HuH-7 (cell line): ENCODE results near the gene GPHA2.

Experiments used
- DNase-seq: peaks from one replicate; pipeline ENCODE4 v3.0.0; 2011; ENCODE audit warnings: low spot score

Gene GPHA2

GRCh38 chr11:64910451-64911093, 25.1 kb downstream of the GPHA2 start:
- DNase-seq = no peak

- no peak for DNase-seq
These were observed 25.9 kb downstream of the GPHA2 start for GRCh38 chr11:64909653-64910343.

- no peak for DNase-seq
These were observed 26.9 kb downstream of the GPHA2 start for GRCh38 chr11:64908766-64909165.

GRCh38 chr11:64906314-64906635, 29.4 kb downstream of the GPHA2 start:
- DNase-seq = no peak

DNA sequence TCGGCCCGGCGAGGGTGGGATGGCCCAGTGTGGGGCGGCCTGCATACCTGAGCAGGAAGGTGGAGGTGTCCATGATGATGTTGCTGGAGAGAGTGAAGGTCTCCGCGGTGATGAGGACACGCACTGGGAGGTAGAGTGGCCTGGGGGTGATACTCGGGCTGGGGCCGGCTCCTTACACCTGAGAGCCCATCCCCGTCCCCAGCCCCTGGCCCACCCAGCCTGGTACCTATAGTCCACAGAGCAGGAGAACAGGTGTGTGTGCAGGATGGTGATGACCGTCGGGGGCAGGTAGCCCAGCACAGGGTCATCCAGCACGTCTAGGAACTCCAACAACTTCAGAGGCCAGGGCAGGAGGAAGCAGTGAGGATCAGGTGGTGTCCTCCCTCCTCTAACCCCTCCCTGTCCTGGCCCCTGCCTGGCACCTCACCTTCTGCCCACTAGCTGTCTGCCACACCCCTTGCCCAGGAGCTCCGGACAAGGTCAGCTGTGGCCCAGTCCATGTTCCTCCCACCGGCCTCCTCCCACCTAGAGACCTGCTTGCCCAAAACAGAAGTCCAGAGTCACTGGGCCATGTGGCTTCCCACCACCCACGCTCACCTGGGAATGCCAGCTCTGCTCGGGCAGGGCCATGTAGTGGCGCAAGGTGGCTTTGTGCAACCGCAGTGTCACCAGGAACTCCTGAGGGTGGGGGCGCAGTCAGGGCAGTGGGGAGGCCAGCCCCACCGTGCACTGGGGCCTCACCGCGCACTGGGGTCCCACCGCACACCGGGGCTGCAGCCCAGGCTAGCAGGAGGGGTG, 30.0 kb downstream of the GPHA2 start:
- no peak for DNase-seq

- DNase-seq = no peak
These were observed 32.3 kb downstream of the GPHA2 start for GRCh38 chr11:64903291-64903833.

- no peak for DNase-seq
These were observed 33.4 kb downstream of the GPHA2 start for GRCh38 chr11:64902102-64902900.

DNA sequence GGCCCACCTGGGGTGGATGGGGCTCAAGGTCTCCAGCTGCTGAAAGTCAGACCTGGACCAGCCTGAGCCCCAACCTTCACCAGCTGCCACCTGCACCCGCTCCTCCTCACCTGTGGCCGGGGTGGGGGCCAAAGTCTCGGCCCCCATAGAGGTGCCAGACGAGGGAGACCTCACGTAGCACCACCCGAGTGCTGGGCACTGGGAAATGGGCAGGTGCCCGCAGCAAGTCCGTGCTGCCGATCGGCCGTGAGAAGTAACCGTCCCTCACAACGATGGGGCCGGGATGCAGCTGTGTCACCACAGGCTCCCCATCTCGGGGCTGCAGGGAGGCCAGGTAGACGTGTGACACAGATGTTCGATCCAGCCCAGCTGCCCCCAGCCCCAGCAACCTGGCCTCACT, 34.9 kb downstream of the GPHA2 start:
- no peak for DNase-seq

GRCh38 chr11:64900263-64900678, 35.4 kb downstream of the GPHA2 start:
- DNase-seq = no peak

GRCh38 chr11:64898541-64898940, 37.2 kb downstream of the GPHA2 start:
- DNase-seq = no peak

GRCh38 chr11:64898076-64898445, 37.6 kb downstream of the GPHA2 start:
- no peak for DNase-seq

DNA sequence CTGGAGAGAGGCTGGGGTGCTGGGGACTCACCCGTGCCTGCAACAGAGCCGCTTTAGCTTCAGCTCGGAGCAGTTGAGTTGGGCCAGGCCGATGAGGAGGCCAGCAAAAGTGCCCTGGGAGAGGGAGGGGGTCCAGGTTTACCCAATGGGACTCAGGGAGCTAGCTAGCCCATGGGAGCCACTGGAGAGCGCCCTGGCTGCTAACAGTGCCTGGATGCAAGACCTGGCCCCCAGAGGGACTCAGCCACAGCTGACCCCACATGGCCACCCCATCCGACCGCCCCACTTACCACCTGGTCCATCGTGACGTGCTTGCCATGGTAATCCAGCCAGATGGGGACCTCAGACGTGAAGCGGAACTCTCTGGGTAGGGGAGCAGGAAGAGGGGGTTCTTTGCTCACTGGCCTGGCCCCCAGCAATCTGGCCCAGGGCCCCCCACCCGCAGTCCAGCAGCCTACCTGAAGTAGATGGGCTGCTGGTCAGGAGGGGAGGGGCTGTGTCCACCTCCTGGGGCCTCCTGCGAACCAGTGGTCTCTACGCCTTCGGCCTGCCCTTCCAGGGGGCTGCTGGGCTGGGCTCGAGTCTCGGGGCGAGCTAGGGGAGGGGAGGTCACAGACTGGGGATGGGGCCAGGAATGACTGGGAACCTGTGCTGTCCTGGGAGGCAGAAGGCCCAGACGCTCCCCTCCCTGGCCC, 38.2 kb downstream of the GPHA2 start:
- no peak for DNase-seq

DNA sequence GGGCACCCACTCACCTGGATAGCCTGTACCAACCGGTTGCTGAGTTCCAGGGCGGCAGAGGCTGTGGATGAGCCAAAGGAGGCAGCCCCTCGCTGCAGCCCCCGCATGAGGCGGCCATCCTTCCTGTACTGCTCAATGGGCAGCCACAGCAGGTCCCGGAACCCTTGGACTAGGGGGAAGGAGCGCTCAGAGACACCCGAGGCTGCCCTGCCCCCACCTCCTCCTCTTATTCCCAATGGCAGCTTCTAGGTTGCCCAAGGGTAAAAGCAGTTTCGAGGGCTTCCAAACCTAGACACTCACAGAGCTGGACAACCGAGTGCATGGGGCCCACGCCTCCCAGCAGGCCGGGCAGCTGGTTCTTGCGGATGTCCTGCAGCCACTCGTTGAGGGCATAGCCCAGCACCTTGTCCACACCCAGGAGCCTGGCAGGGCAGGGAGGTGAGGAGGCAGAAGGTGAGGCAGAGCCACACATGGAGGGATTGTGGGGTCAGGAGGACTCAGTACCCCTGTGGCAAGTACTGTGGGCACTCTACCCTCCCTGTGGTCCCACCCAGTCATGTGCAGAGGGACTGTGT, 39.2 kb downstream of the GPHA2 start:
- DNase-seq = no peak

DNA sequence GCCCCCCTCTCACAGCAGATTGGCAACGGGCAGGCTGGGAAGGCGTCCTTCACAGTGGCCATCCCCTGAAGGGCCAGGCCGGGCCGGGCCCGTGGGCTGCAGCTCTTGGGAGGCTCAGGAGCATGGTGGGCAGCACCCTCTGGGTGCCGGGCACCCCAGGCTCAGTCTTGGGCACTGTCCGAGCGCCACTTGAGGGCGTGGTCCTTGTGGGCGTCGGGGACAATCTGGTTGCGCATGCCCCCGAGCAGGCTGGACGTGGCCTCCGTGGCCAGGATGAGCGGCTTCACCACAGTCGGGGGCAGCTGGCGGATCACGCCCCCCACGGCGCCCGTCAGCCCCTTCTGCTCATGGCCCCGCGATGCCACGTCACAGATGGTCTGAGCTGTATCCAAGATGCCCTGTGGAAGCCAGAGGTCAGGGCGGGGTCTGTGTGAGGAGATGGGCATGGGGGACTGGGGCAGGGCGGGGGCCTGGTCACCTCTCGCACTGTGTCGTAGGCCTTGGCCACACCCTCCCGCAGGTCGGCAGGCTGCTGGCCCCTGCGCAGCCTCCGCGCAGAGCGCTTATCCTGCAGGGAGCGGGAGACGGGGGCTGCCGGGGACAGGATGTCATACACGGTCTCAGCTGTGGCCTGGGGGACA, 40.8 kb downstream of the GPHA2 start:
- DNase-seq = no peak

GRCh38 chr11:64894070-64894811, 41.5 kb downstream of the GPHA2 start:
- peak; percentile 87 for DNase-seq

GRCh38 chr11:64893194-64894069, 42.3 kb downstream of the GPHA2 start:
- peak; percentile 82 for DNase-seq

GRCh38 chr11:64892838-64893193, 42.9 kb downstream of the GPHA2 start:
- no peak for DNase-seq

GRCh38 chr11:64892411-64892831, 43.3 kb downstream of the GPHA2 start:
- DNase-seq = no peak

DNA sequence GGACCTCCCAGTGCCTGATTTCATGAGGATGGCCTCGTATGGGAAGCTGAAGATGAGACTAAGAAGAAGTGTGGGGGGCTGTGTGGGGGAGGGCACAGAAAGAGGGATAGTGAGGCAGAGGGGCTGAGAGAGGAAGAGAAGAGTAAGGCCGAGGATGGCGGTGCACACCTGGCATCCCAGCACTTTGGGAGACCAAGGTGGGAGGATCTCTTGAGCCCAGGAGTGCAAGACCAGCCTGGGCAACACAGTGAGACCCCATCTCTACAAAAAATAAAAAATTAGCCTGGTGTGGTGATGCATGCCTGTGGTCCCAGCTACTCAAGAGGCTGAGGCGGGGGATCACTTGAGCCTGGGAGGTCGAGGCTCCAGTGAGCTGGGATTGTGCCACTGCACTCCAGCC, 43.8 kb downstream of the GPHA2 start:
- DNase-seq = no peak
